SK-N-MC (cell line): ENCODE results near the gene PGD.

Experiments
- DNase-seq: peaks from one replicate; pipeline ENCODE4 v3.0.0-alpha.2; 2011; ENCODE audit warnings: low read depth, low spot score
- H3K27ac ChIP-seq: fragments of 200-600 bp; sonication (generic); 2 replicates; pipeline ENCODE4 v1.5.1; 2016; ENCODE audit warnings: mixed run types
- H3K36me3 ChIP-seq: fragments of 200-600 bp; sonication (generic); 2 replicates; pipeline ENCODE4 v1.6.1; 2017; ENCODE audit warnings: antibody characterized with exemption, low read length, mixed read lengths; ENCODE audit not compliant: insufficient read depth
- H3K4me3 ChIP-seq: fragments of 200-600 bp; sonication (generic); 2 replicates; pipeline ENCODE4 v1.5.1; 2016
- H3K9ac ChIP-seq: fragments of 200-600 bp; sonication (generic); 2 replicates; pipeline ENCODE4 v1.8.0; 2017; ENCODE audit warnings: mixed run types, mixed read lengths; ENCODE audit not compliant: insufficient read length
- H3K9me3 ChIP-seq: fragments of 200-600 bp; sonication (generic); 2 replicates; pipeline ENCODE4 v1.6.1; 2017; ENCODE audit warnings: low read depth, mild to moderate bottlenecking, antibody characterized with exemption, low read length, moderate library complexity, mixed read lengths
- EZH2 ChIP-seq: fragments of 200-600 bp; sonication (generic); IDR thresholded peaks from one replicate; pipeline ENCODE4 v1.6.1; 2017; ENCODE audit warnings: antibody characterized with exemption
- FOXP2 ChIP-seq: optimal IDR thresholded peaks from 2 replicates; pipeline ENCODE3; 2011; ENCODE audit warnings: mild to moderate bottlenecking, moderate library complexity; ENCODE audit not compliant: insufficient read depth; ENCODE audit errors: extremely low read length, control extremely low read depth
- POLR2AphosphoS5 ChIP-seq: IDR thresholded peaks from 2 replicates; pipeline ENCODE4 v1.6.1; 2012; ENCODE audit warnings: mild to moderate bottlenecking, low read depth, low read length, borderline replicate concordance

Gene PGD

DNA sequence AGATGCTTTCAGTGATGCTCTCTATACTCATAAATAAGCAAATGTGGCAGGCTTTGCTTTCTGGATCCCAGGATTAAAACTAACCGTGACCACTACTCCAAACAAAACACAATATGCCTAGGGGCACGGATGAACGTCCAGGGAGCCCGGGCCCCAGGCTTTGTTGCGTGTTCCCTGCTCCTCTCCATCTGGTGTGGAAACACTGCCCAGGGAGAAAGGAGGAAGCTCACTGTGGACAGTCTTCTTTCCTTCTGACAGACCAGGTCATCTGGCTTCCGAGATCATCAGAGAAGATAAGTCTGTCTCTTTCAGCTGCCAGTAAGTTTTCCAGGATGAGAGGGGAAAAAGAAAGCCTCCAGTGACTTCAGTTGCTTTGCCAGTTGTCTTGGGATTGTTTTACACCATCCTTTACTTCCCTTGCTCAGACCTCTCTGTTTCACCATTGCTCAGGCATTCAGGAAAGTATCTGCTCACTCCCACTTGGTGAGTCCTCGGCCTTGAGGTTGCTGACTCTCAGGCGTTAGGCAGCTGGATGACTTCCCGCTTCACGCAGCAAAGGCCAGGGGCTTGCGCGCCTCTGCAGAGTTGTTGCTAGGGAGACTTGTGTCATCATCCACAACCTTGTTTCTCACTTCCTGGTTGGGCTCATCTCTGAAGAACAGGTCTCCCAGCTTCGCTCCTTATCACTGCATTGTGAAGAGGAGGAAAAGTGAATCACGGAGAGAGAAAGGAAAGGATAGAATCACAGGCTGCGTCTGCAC, 20.6 kb upstream of the PGD start:
- H3K9ac ChIP-seq: no peak overlapping the region
- TF ChIP-seq EZH2: no peak
- no peak for TF ChIP-seq POLR2AphosphoS5
- TF ChIP-seq FOXP2: no peak

DNA sequence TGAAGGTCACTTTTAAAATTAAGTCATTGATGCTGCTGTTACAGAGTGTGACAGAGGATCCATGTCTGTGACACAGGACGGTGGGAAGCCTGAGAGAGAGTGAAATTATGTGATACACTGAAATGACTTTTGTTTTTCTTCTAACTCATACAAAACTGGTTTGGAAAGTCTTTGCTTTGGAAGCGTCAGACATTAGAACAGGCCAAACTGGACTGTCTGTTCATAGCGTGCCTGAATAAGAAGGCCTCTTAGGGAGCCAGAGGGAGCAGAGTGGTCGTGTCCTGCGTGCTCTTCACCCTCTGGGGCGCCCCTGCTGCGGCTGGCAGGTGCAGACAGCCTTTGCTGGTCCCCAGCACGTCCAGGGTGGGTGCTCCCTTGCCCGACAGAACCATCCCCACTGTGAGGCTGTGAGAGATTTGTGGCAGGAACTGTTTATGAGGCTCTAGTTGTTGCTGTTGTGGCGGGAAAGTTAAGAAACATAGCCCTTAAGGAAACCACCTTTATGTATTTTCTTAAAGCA, 19.7 kb upstream of the PGD start:
- no peak for DNase-seq
- no peak overlapping the region for H3K4me3 ChIP-seq
- no peak overlapping the region for H3K9ac ChIP-seq
- no peaks in the 10 kb centered on the region for H3K9me3 ChIP-seq
- TF ChIP-seq FOXP2 (no peak), EZH2 (no peak), POLR2AphosphoS5 (no peak)
- no peak overlapping the region for H3K27ac ChIP-seq
- H3K36me3 ChIP-seq: peaks cover 7% of the 10 kb centered on the region; the same call in 1 of the 2 replicates

More for the DNA sequence above, 20.6 kb upstream of the PGD start:
- no peak for DNase-seq
- H3K27ac ChIP-seq: no peak overlapping the region
- H3K9me3 ChIP-seq: no peaks in the 10 kb centered on the region
- peaks cover 11% of the 10 kb centered on the region; the same call in 1 of the 2 replicates for H3K36me3 ChIP-seq
- H3K4me3 ChIP-seq: no peak overlapping the region

DNA sequence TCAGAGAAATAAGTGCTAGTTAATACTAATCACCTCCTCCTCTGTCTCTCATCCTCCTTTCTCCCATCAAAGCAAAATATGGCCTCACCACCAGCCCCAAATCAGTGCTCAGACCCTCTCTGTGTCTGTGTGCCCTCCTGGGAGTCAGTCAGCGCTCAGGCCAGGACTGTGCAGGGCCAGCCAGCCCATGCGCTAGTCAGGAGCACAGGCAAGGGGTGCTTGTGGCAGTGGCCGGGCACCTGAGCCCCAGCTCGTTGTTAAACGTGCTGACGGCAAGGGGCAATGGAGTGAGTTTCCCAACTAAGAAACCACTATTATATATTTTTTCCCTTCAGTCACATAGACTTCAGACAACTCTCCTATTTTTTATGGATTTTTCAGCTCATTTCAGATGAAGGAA, 19.2 kb upstream of the PGD start:
- no peak for DNase-seq
- no peak overlapping the region for H3K9ac ChIP-seq
- H3K4me3 ChIP-seq: no peak overlapping the region
- no peak for TF ChIP-seq POLR2AphosphoS5
- H3K36me3 ChIP-seq: peaks cover 7% of the 10 kb centered on the region; the same call in 1 of the 2 replicates
- H3K9me3 ChIP-seq: no peaks in the 10 kb centered on the region
- no peak overlapping the region for H3K27ac ChIP-seq

DNA sequence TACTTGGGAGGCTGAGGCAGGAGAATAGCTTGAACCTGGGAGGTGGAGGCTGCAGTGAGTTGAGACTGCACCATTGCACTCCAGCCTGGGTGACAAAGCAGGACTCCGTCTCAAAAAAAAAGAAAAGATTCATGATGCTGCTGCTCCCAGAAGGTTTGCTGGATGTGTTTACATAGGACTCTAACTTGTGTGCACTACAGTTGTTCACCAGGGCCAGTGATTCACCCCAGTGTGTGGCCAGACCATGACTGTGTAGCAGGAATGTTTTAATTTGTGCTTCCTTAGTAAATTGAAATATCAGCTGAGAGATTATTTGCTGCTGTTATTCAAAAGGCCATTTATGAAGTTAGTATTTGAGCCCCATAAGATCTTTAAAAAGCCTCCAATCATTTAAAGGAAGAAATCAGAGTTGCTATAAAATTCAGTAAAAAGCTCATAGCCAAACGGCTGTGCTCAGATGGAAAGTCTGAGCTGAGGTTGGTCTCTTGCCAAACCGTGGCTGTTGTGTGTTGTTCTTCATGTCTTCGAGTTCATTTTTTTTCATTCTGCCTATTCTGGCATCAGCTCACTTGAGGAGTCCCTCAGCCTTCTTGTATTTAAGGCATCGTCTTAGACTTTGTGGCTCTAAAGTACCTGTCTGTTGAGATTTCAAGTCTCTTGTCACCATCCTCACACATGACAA, 18.1 kb upstream of the PGD start:
- Histone ChIP-seq H3K36me3 (peaks cover 4% of the 10 kb centered on the region; the same call in 1 of the 2 replicates), H3K27ac (peak overlapping the region; percentile 2; the same call in 1 of the 2 replicates), H3K4me3 (no peak overlapping the region), H3K9ac (no peak overlapping the region), H3K9me3 (no peaks in the 10 kb centered on the region)
- no peak for TF ChIP-seq FOXP2
- TF ChIP-seq EZH2: no peak
- TF ChIP-seq POLR2AphosphoS5: no peak
- no peak for DNase-seq

DNA sequence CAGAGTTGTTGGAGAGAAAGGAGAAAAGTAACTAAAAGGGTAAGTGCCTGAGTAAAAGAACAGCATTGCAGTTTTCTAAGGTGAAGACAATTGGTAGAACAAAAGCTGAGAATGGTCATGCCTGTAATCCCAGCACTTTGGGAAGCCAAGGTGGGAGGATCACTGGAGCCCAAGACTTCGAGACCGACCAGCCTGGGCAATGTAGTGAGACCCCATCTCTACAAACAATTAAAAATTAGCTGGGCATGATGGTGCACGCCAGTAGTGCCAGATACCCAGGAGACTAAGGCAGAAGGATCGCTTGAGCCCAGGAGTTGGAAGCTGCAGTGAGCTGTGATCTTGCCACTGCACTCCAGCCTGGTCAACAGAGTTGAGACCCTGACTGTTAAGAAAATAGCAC, 15.2 kb upstream of the PGD start:
- Histone ChIP-seq H3K9ac (no peak overlapping the region), H3K36me3 (no peaks in the 10 kb centered on the region; the same call in 1 of the 2 replicates), H3K9me3 (no peaks in the 10 kb centered on the region), H3K27ac (no peak overlapping the region), H3K4me3 (no peak overlapping the region)
- TF ChIP-seq EZH2 (no peak), POLR2AphosphoS5 (no peak), FOXP2 (no peak)
- DNase-seq: no peak

DNA sequence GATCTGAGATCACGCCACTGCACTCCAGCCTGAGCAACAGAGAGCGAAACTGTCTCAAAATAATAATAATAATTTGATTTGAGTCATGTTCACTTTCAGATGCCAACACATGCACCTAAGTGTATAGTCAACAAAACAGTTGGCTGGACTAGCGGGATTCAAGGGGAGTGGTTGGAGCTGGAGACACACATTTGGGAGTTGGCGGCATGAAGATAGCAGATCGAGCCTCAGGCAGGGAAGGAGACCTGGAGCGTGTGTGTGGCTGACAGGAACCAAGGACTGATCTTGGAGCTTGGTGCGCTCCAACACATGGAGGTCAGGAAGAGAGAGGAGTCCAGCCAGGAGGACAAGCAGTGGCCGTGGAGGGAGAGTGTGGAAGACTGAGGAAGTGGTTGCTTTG, 14.6 kb upstream of the PGD start:
- no peaks in the 10 kb centered on the region; the same call in 1 of the 2 replicates for H3K36me3 ChIP-seq
- no peak overlapping the region for H3K9ac ChIP-seq
- H3K9me3 ChIP-seq: no peaks in the 10 kb centered on the region
- H3K27ac ChIP-seq: no peak overlapping the region
- DNase-seq: no peak
- H3K4me3 ChIP-seq: no peak overlapping the region
- TF ChIP-seq EZH2 (no peak), FOXP2 (no peak), POLR2AphosphoS5 (no peak)

DNA sequence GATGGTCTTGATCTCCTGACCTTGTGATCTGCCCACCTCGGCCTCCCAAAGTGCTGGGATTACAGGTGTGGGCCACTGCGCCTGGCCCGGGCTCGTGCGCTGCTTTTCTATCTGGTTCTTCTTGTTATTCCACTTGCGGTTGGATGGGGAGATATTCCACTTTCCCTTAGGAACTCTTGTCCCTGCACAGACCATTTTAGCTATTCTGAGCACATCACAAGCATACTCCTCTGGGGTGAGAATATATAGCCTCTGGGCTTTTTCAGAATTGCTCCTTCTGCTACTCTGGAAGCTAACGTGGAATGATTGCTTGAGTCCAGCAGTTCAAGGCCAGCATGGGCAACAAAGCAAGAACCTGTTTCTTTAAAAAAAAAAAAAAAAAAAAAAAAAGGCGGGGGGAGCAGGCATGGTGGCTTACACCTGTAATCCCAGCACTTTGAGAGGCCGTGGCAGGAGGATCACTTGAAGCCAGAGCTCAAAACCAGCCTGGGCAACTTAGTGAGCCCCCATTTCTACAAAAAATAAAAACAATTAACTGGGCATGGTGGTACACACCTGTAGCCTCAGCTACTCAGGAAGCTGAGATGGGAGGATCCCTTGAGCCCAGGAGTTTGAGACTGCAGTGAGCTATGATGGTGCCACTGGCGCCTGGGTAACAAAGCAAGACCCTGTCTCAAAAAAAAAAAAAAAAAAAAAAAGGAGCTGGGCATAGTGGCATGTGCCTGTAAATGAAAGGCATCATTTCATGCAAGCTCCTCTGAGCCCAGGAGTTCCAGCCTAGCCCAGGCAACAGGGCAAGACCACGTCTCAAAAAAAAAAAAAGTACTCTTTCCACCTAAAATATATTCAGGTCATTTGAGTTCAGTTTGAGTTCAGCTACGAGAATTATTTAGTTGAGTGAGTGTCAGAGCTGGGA, 11.8 kb upstream of the PGD start:
- peak overlapping the region; percentile 77 for H3K4me3 ChIP-seq
- DNase-seq: no peak
- H3K9ac ChIP-seq: peak overlapping the region; percentile 81
- no peak for TF ChIP-seq EZH2
- H3K36me3 ChIP-seq: no peaks in the 10 kb centered on the region
- peak overlapping the region; percentile 99 for H3K27ac ChIP-seq
- H3K9me3 ChIP-seq: no peaks in the 10 kb centered on the region
